GM23338 (cell line): ENCODE data around the gene ZNF488. TPM values are rescaled to one million over a fixed set of nuclear protein-coding genes. Genes with fewer than 3 reads are reported as not detected.

Experiments used
- EZH2 ChIP-seq: fragments of 200-600 bp; sonication (generic); IDR thresholded peaks from one replicate; pipeline ENCODE4 v1.8.0; 2017; ENCODE audit warnings: antibody characterized with exemption, mild to moderate bottlenecking, low read depth; ENCODE audit not compliant: unreplicated experiment
- JUNB ChIP-seq: IDR thresholded peaks from one replicate; pipeline ENCODE4 v1.6.1; 2016; ENCODE audit warnings: antibody characterized with exemption; ENCODE audit not compliant: unreplicated experiment
- NANOG ChIP-seq: IDR thresholded peaks from 2 replicates; pipeline ENCODE4 v1.6.1; 2016; ENCODE audit warnings: antibody characterized with exemption, borderline replicate concordance
- POLR2AphosphoS5 ChIP-seq: IDR thresholded peaks from 2 replicates; pipeline ENCODE4 v1.6.1; 2016; ENCODE audit warnings: antibody characterized with exemption, low read depth
- REST ChIP-seq: IDR thresholded peaks from one replicate; pipeline ENCODE4 v1.6.1; 2018; ENCODE audit warnings: antibody characterized with exemption; ENCODE audit not compliant: unreplicated experiment
- ZNF114 ChIP-seq: fragments of 250-450 bp; sonication (Bioruptor Pico); IDR thresholded peaks from 2 replicates; pipeline ENCODE4 v1.5.0; 2020; ENCODE audit warnings: mild to moderate bottlenecking, moderate library complexity
- ZNF462 ChIP-seq: fragments of 250-450 bp; sonication (Bioruptor Pico); IDR thresholded peaks from 2 replicates; pipeline ENCODE4 v1.5.0; 2020; ENCODE audit warnings: mild to moderate bottlenecking, moderate library complexity
- polyA plus RNA-seq: library from polyadenylated mRNA; unstranded; fragments of >200 nt; fragmentation: Nextera tagmentation; extraction: Ambion mirVana; gene quantifications from 2 replicates; pipeline ENCODE4 v1.2.1, GENCODE V29; 2016
- total RNA-seq: library from RNA; depleted of rRNA; stranded (reverse); fragments of >200 nt; shearing (Covaris generic); gene quantifications from 2 replicates; pipeline ENCODE4 v1.2.3, GENCODE V29; 2014

Gene ZNF488
- total and polyA plus RNA-seq, 2 experiments from 2014 or later, result 2.5 to 5.2 TPM

- TF ChIP-seq ZNF462 (CRISPR knock-in tag), result no peak
- no peak for TF ChIP-seq REST
- no peak for TF ChIP-seq POLR2AphosphoS5
- no peak for TF ChIP-seq ZNF114 (CRISPR knock-in tag)
- TF ChIP-seq JUNB, result no peak
- no peak for TF ChIP-seq EZH2
- no peak for TF ChIP-seq NANOG
Observed at GRCh38 chr10:47347303-47347675, 36.8 kb downstream of the ZNF488 start (continued).
